ENCODE results near the gene BDKRB2.

DNA sequence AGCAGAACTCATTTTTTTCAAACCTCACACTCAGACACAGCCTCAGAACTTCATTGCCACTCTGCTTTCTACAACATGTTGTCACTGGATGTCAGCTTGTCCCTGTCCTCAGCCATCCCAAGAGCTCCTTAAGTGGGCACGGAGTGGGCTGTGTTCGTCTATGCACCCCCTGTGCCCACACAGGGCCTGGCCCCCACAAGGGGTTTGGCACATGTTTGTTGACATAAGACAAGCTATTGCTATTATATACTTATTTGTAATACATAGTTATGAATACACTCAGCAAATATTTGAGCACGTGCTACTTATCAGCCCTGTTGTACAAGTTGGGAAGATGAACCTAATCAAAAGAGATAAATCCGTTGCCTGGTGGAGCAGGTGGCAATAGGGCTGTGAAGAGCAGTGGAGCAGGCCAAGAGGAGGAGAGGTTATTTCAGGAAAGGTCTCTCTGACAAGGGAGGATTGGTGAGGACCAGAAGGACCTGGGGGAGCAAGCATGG is 47.1 kb downstream of the BDKRB2 start:
- no peak for TF ChIP-seq POLR2A (IDR thresholded peaks at IDR 0.05; ENCODE audit: low read depth, low read length)
- TF ChIP-seq POLR2AphosphoS5 (IDR thresholded peaks at IDR 0.05; ENCODE audit: low read depth, low read length) = no peak

Measured in GM12892 (cell line).